Activated CD8-positive, alpha-beta memory T cell treated with anti-CD3 and anti-CD28 coated beads, Interleukin-2, amount 10 ng/mL, durations not matched to agents 7 days and 5 days (primary cell): ENCODE data around the gene MAD1L1. TPM values are rescaled to one million over a fixed set of nuclear protein-coding genes. Genes with fewer than 3 reads are reported as not detected.

ENCODE experiments used
- ATAC-seq: fragments of 150-1000 bp; cut with Tn5 transposase; one replicate; pipeline ENCODE4 v1.10.0; 2021; ENCODE audit warnings: moderate library complexity
- CTCF ChIA-PET: fragments of 350-600 bp; sonication (Branson Sonifier 250); formaldehyde crosslinking; loops from one replicate; lab custom pipeline; 2021; ENCODE audit warnings: antibody characterized with exemption; lab: Charles Lee
- DNase-seq: peaks from one replicate; pipeline ENCODE4 v3.0.0-alpha.2; 2020
- H3K27ac Mint-ChIP-seq: one replicate; pipeline ENCODE4 v1.8.0; 2021; ENCODE audit warnings: mild to moderate bottlenecking, mixed read lengths
- H3K27me3 Mint-ChIP-seq: one replicate; pipeline ENCODE4 v1.8.0; 2021; ENCODE audit warnings: mixed read lengths
- H3K36me3 Mint-ChIP-seq: one replicate; pipeline ENCODE4 v1.8.0; 2021; ENCODE audit warnings: mild to moderate bottlenecking, mixed read lengths
- H3K4me1 Mint-ChIP-seq: one replicate; pipeline ENCODE4 v1.8.0; 2021; ENCODE audit warnings: mixed read lengths
- H3K4me3 Mint-ChIP-seq: one replicate; pipeline ENCODE4 v1.8.0; 2021; ENCODE audit warnings: mild to moderate bottlenecking, moderate library complexity, mixed read lengths
- H3K9me3 Mint-ChIP-seq: one replicate; pipeline ENCODE4 v1.8.0; 2022; ENCODE audit warnings: low read depth, mixed read lengths
- total RNA-seq, 2 experiments: library from RNA; stranded (reverse); gene quantifications; one replicate each; pipeline ENCODE4 v1.2.3, GENCODE V29; 2021

MAD1L1 gene
- total RNA-seq, 2 experiments from 2014 or later, result 60.0 to 97.7 TPM

DNA sequence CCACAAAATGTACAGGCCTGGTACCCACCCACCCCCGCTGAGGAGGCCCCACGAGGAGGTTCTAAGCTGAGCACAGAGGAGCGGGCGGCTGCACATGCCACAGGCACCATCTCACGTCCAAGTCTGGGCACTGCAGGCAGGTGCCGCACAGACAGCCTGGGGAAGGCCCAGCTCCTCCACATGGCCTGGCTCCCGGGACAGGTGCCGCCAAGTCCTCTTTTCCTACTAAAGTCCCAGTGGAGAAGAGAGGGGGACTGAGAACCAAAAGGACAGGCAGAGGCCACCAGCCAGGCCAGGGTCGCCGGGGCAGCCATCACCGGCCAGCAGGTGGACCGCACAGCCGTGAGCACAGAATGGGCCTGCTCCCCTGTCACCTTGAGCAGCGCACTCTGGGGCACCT lies 91.1 kb downstream of the MAD1L1 start:
- DNase-seq, result no peak
- no peaks in the 10 kb centered on the region for H3K27me3 Mint-ChIP-seq
- no peaks in the 10 kb centered on the region for H3K9me3 Mint-ChIP-seq
- CTCF ChIA-PET, result no interaction called here
- no peaks in the 10 kb centered on the region for H3K36me3 Mint-ChIP-seq
- no peak overlapping the region for H3K4me3 Mint-ChIP-seq
- H3K4me1 Mint-ChIP-seq, result peaks cover 9% of the 10 kb centered on the region
- ATAC-seq, result no peak
- no peak overlapping the region for H3K27ac Mint-ChIP-seq

DNA sequence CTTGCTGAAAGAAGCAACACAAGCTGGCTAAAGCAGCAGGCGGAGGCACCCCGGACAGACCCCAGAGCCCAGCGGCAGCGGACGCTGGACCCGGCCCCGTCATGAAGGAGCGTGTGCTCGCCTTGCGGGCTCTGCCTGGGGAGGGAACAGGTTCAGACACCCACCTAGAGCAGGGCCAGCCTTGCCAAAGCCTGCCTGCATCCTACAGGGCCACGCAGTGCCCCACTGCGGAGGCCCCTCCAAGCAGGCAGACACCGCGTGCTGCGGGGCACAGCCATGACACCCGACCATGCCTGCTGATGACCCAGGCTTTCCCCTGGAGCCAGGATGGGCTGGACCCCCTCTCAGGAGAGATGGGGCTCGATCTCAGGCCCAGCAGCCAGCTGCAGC lies 91.7 kb downstream of the MAD1L1 start:
- CTCF ChIA-PET, result no interaction called here
- H3K4me3 Mint-ChIP-seq, result no peak overlapping the region
- no peak overlapping the region for H3K27ac Mint-ChIP-seq
- peaks cover 9% of the 10 kb centered on the region for H3K4me1 Mint-ChIP-seq
- ATAC-seq (no peak), DNase-seq (no peak)
- H3K27me3 Mint-ChIP-seq, result no peaks in the 10 kb centered on the region
- H3K36me3 Mint-ChIP-seq, result no peaks in the 10 kb centered on the region
- no peaks in the 10 kb centered on the region for H3K9me3 Mint-ChIP-seq

DNA sequence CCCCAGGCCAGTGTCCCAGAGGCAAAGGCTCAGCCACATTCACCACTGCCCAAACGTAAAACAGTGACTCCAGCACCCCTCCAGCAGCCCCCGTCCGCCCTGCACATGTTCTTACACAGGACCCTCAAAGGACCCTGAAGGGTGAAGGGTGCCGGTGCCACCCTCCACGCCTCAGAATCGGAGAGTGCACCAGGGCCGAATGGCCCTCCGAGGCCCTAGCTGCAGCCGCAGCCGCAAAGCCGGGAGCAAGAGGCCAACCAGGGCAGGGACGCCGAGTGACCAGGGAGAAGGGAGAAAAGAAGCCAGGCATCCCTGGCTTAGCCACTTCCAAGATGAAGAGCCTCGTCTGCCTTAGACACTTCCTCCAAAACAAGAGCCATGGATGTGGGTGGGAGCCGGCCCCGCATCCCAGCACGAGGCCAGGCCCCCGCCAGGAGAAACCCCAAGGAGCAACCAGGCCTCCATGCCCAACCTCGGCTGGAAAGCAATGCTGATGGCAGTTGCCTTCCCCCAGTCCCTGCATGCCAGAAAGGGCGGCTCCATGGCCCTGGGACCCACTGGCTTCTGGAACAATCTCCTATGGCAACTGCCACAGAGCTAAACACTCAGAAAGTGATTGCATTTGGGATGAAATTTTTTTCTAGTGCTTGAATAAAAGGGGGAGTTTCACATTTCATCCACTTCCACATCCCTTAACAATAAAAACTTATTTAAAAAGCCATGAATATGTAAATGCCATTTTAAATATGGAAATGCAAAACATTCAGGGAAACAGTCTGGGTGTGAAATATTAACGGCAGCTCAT lies 92.3 kb downstream of the MAD1L1 start:
- H3K27me3 Mint-ChIP-seq, result no peaks in the 10 kb centered on the region

DNA sequence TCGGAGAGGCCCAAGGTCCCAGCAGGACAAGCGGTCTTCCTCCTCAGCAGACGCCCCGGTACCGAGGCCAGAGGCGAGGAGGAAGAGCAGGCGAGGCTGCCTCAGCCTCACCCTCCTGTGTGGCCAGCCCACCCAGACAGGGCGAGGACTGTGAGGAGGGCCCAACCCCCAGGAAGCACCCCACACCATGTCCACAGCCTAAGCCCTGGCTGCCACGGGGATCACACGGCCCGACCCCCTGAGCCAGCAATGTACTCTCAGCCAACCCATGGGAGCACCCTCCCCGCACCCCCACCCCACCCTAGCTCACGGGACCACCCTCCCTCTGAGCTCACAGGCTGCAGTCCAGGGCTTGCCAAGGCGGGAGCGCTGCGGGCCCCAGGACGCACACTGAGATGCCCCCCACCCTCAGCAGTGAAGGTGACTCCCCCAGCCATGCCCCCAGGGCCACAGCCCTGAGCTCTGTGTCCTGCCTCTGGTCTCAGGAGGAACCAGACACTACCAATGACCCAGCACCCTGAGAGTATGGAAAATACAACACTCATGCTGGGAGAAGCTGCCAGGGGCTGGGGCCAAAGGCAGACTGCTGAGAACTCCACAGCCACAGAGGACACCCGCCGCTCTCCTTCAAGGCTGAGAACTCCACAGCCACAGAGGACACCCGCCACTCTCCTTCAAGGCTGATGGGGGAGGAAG lies 93.6 kb downstream of the MAD1L1 start:
- H3K4me3 Mint-ChIP-seq, result no peak overlapping the region
- peaks cover 9% of the 10 kb centered on the region for H3K4me1 Mint-ChIP-seq
- ATAC-seq (no peak), DNase-seq (no peak)
- H3K36me3 Mint-ChIP-seq, result no peaks in the 10 kb centered on the region
- CTCF ChIA-PET, result no interaction called here
- no peaks in the 10 kb centered on the region for H3K9me3 Mint-ChIP-seq
- no peak overlapping the region for H3K27ac Mint-ChIP-seq
- H3K27me3 Mint-ChIP-seq, result no peaks in the 10 kb centered on the region

More for the DNA sequence above, 92.3 kb downstream of the MAD1L1 start:
- H3K27ac Mint-ChIP-seq, result no peak overlapping the region
- no peak overlapping the region for H3K4me3 Mint-ChIP-seq
- ATAC-seq (no peak), DNase-seq (no peak)
- CTCF ChIA-PET, result no interaction called here
- peaks cover 9% of the 10 kb centered on the region for H3K4me1 Mint-ChIP-seq
- H3K36me3 Mint-ChIP-seq, result no peaks in the 10 kb centered on the region
- no peaks in the 10 kb centered on the region for H3K9me3 Mint-ChIP-seq

DNA sequence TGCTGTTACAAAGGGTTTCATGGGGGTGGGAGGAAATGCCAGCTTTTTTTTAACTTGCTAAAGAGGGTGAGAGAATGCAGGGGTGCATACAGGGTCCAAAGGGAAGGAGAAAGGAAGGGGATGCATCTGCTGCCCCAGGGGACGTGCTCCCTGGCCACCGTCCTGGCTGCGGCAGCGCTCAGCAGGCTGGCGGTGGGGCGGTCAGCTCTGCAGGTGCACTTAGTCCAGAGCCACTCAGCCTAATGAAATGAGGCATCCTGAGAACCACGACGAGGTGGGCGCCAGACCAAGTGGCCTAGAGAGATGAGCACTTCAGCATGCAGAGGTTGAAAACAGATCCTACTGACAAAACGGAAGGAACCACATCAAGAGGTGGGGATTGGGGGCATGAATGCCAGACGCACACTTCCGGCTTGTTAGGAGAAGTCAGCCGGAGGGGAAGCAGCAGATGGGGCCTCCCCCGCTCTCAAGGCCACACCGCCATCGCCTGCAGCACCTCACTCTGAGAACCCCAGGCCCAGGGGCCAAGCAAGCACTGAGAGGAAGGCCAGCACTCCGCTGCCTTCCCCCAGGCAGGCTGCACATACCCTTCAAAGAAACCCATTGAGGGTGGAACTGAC lies 94.5 kb downstream of the MAD1L1 start:
- ATAC-seq (peak; percentile 45), DNase-seq (peak; percentile 58)
- H3K4me1 Mint-ChIP-seq, result peaks cover 9% of the 10 kb centered on the region
- no peaks in the 10 kb centered on the region for H3K27me3 Mint-ChIP-seq
- H3K9me3 Mint-ChIP-seq, result no peaks in the 10 kb centered on the region
- H3K36me3 Mint-ChIP-seq, result no peaks in the 10 kb centered on the region
- CTCF ChIA-PET, result no interaction called here
- peak overlapping the region; percentile 6 for H3K27ac Mint-ChIP-seq
- H3K4me3 Mint-ChIP-seq, result no peak overlapping the region

DNA sequence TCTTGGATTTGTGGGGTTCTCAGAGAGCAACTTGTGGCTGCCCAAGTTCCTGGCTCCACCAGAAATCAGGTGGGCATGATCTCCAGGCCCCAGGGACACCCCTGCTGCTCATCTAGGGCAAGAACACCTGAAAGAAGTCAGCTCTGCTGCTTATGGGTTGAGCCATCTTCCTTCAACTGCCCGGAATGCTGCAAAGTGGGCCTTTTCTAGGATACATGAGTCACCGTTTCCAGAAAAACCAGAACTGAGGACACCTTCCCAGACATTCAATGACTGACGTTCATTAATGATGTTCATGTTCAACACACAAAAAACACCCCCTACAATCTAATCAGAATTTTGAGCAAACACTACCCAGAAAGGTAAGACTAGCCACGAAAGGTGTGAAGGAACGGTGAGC lies 98.0 kb downstream of the MAD1L1 start:
- H3K4me3 Mint-ChIP-seq, result no peak overlapping the region
- no peak for DNase-seq
- ATAC-seq, result no peak
- H3K36me3 Mint-ChIP-seq, result no peaks in the 10 kb centered on the region
- CTCF ChIA-PET, result no interaction called here
- no peaks in the 10 kb centered on the region for H3K9me3 Mint-ChIP-seq
- no peak overlapping the region for H3K27ac Mint-ChIP-seq
- H3K4me1 Mint-ChIP-seq, result peaks cover 9% of the 10 kb centered on the region
- H3K27me3 Mint-ChIP-seq, result no peaks in the 10 kb centered on the region

DNA sequence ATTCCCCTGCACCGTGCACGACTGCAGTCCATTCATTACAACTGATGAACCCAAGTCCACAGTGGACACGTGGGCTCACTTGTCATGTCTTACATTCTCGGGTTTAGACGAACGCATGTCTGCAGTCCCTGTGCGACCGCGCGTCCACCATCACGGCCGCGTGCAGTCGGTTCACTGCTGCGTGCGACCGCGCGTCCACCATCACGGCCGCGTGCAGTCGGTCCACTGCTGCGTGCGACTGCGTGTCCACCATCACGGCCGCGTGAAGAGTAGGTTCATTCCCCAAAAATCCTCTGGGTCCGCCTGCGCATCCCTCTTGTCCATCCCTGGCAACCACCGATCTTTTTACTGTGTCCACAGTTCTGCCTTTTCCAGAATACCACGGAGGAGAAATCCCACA lies 100.5 kb downstream of the MAD1L1 start:
- Mint-ChIP-seq H3K36me3 (no peaks in the 10 kb centered on the region), H3K9me3 (no peaks in the 10 kb centered on the region), H3K4me3 (no peak overlapping the region), H3K4me1 (no peaks in the 10 kb centered on the region), H3K27ac (no peak overlapping the region), H3K27me3 (no peaks in the 10 kb centered on the region)
- no peak for ATAC-seq
- CTCF ChIA-PET, result no interaction called here
- no peak for DNase-seq

DNA sequence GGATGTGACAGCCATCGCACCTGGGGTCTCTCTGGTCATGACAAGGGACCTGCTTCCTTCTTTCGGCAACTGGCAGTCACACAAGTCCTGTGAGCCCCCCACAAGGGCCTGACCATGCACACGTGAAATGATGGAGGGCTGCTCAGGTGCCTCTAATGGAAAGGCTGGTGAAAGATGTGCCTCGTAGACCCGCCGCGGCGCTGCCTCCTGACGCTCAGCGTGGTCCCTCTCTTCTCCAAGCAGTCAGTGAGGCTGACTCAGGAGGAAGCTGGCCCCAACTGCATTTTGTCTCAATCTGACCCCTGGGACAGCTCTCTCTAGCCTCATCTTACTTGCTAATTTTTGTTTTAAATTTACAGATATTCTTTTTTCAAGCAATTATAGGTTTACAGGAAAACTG lies 100.9 kb downstream of the MAD1L1 start:
- Mint-ChIP-seq H3K36me3 (no peaks in the 10 kb centered on the region), H3K9me3 (no peaks in the 10 kb centered on the region), H3K4me1 (no peaks in the 10 kb centered on the region), H3K4me3 (no peak overlapping the region), H3K27ac (no peak overlapping the region), H3K27me3 (no peaks in the 10 kb centered on the region)
- ATAC-seq (no peak), DNase-seq (no peak)
- CTCF ChIA-PET, result no interaction called here

DNA sequence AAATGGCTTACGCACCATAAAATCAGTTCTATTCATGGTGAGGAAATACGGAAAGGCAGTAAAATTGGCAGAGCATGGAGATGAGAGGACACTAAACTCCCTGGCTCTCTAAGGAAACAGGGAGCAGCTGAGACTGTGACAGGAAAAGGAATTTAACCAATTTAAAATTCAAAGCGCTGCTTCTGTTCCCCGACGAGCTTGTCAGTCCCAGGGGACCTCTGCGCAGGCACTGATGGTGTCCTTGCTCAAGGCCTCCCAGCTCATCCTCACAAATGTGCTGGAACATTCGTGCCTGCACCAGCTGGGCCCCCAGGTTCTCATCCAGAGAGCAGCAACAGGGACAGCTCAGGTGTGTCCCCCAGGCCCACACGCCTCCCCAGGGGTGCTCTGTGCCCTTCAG lies 101.4 kb downstream of the MAD1L1 start:
- Mint-ChIP-seq H3K4me1 (no peaks in the 10 kb centered on the region), H3K9me3 (no peaks in the 10 kb centered on the region), H3K4me3 (no peak overlapping the region), H3K27me3 (no peaks in the 10 kb centered on the region), H3K27ac (no peak overlapping the region), H3K36me3 (no peaks in the 10 kb centered on the region)
- CTCF ChIA-PET, result interaction anchor here (0.6 kb wide), 1 partner anchor 962 kb away, joined by 3 read pairs; no protein-coding TSS in a partner anchor
- DNase-seq, result no peak
- ATAC-seq, result no peak

DNA sequence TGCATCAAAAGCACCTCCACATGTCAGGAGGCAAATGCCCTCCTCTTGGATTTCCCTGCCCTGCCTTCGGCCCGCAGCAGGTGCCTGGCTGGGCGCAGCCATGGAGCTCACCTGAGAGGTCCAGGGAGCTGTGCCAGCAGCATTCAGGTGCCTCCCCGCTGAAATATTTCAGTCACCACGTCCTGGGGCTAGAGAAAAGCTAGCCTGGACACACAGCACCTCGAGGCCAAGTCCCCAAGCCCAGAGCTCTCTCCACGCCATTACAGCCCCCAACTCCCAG lies 102.7 kb downstream of the MAD1L1 start:
- Mint-ChIP-seq H3K9me3 (no peaks in the 10 kb centered on the region), H3K4me3 (no peak overlapping the region), H3K4me1 (no peaks in the 10 kb centered on the region), H3K36me3 (no peaks in the 10 kb centered on the region), H3K27ac (no peak overlapping the region), H3K27me3 (no peaks in the 10 kb centered on the region)
- CTCF ChIA-PET, result interaction anchor here (1.3 kb wide), 1 partner anchor 10 kb away, joined by 4 read pairs; no protein-coding TSS in a partner anchor
- ATAC-seq (no peak), DNase-seq (no peak)

DNA sequence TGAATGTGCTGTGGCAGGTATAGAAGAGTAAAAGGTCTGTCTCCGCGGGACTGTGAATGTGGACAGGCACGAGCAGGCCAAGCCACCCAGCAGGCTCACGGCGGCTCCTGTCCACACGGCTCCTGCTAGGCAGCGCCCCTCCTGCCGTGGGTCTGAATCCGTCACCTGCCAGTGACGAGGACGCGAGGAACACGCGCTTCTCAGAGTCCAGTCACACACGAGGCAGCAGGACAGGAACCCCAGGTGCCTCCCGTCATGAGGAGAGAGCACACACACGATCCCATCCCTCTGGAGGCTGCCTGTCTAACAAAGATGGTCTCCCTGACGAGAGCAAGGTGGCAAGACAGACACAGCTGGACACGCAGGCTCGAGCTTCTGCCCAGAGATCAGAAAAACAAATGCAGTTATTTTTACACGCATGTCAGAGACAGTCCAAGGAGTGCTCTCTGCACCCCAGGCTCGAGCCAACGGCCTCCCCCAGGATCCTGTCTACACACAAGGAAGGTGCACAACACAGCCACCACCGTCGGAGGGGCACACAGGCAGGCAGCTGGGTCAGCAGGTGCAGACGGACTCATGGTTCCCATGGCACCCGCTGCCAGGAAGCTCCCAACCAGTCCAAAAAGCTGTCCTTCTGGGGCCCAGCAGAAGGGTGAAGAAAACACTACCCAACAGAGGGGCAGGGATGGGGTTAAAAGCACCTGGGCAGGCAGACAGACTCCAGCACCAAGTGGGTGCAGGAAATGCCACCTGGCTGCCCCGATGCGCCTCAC lies 103.2 kb downstream of the MAD1L1 start:
- Mint-ChIP-seq H3K27me3 (no peaks in the 10 kb centered on the region), H3K9me3 (no peaks in the 10 kb centered on the region), H3K36me3 (no peaks in the 10 kb centered on the region), H3K27ac (no peak overlapping the region), H3K4me3 (no peak overlapping the region), H3K4me1 (no peaks in the 10 kb centered on the region)
- DNase-seq, result no peak
- no peak for ATAC-seq
- CTCF ChIA-PET, result interaction anchor here (1.3 kb wide), 1 partner anchor 10 kb away, joined by 4 read pairs; no protein-coding TSS in a partner anchor

DNA sequence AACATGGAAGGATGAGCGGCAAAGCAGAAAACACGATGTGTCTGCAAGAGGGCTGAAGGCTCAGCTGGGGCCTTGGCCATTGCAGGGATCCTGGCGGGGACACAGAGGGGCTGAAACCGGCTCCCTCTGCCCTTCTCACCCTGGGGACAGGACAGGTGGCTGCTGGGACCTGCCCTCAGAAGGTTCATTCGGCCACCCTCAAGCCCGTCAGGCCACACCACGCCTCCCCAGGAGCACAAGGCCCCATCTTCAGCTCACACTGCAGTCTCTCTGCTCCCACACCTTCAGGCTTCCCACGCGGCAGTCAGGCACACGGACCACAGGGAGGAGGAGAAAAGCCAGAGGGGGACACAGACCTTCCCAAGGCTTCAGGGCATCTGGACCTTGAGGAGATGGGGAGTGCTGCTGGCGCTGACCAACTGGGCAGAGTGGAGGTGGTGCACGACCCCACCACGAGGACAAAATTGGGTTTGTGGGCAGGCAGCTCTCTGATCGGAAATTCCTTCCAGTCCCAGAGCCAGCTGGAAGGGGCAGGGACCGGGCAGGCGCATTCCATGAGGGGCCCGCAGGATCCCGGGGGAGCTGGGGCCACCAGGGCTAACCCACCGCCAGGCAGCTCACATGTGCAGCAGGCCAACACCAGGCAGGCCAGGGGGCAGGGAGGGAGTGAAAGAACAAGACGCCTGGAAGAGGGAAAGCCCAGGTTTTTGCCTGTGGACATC lies 104.0 kb downstream of the MAD1L1 start:
- CTCF ChIA-PET, result no interaction called here
- no peak for ATAC-seq
- Mint-ChIP-seq H3K36me3 (no peaks in the 10 kb centered on the region), H3K27ac (peak overlapping the region; percentile 50), H3K4me1 (no peaks in the 10 kb centered on the region), H3K9me3 (no peaks in the 10 kb centered on the region), H3K4me3 (no peak overlapping the region), H3K27me3 (no peaks in the 10 kb centered on the region)
- DNase-seq, result no peak

DNA sequence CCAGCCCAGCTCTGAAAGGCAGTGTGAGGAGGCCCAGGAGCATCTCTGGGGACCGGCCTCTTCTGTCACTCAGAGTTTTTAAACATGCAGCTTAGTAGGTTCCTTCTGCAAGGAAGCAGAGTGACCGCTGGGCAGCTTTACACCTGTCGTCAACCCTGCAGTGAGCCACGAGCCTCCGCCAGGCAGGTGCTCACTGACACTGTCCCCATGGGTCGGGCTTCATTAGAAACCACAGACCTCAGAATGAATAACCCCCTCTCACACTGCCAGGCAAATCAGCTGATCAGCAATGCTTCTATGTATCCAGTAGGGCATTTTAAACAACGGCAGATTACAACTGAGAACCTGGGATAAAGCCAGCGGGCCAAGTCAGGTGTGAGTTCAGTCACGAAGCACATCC lies 106.1 kb downstream of the MAD1L1 start:
- Mint-ChIP-seq H3K9me3 (no peaks in the 10 kb centered on the region), H3K27me3 (no peaks in the 10 kb centered on the region), H3K4me3 (no peak overlapping the region), H3K36me3 (no peaks in the 10 kb centered on the region), H3K27ac (no peak overlapping the region), H3K4me1 (no peaks in the 10 kb centered on the region)
- CTCF ChIA-PET, result no interaction called here
- ATAC-seq, result no peak
- no peak for DNase-seq
